ENCODE measurements around the gene CCR1. TPM values are rescaled to one million over a fixed set of nuclear protein-coding genes. Genes with fewer than 3 reads are reported as not detected.

The CCR1 gene
- total and polyA plus RNA-seq, 9 of the 15 experiments (the other 6 are each of a cell fraction or from before 2014, with no cell fraction given): not detected

GRCh38 chr3:46221391-46221790, 13.3 kb upstream of the CCR1 start:
- no peak for ATAC-seq
- intact Hi-C loops (cut with micrococcal nuclease) (no loop called here), in situ Hi-C loops (cut with MboI) (no loop called here)
- no peak overlapping the region for H2AFZ ChIP-seq (ENCODE audit: low read depth, low read length)
- no peak overlapping the region for H3K9ac ChIP-seq (ENCODE audit: insufficient read depth in 1 of 2, low read depth in 2 of 2, low read length in 2 of 2)
- BruUV-seq (replicated peaks): no TSS peak
- ChIA-PET POLR2A (no interaction called here), CTCF (ENCODE audit: low intra/inter-chr PET ratio) (no interaction called here)
- no peak overlapping the region for H3K4me3 ChIP-seq
- H3K79me2 ChIP-seq (ENCODE audit: control insufficient read depth, insufficient read depth, low read length): no peaks in the 10 kb centered on the region
- H3K27ac ChIP-seq (ENCODE audit: extremely low read depth, low read depth, low read length): no peak overlapping the region
- no peaks in the 10 kb centered on the region for H3K9me1 ChIP-seq (ENCODE audit: control insufficient read depth, insufficient read depth, low read length)
- no peak for FAIRE-seq
- no peaks in the 10 kb centered on the region for H3K9me3 ChIP-seq (replicated peaks; ENCODE audit: control insufficient read depth, insufficient read depth, low read depth, low read length)
- H3K4me1 ChIP-seq (replicated peaks in 1 of 2; ENCODE audit: control insufficient read depth in 2 of 2, insufficient read depth in 2 of 2, low read length in 2 of 2): no peaks in the 10 kb centered on the region
- no peaks in the 10 kb centered on the region; a peak in 1 of 5 replicates for H3K27me3 ChIP-seq (ENCODE audit: control insufficient read depth in 2 of 2, insufficient read depth in 2 of 2, low read length in 2 of 2)
- TF ChIP-seq PRPF4 (IDR thresholded peaks at IDR 0.05; ENCODE audit: insufficient read depth, low read depth, low read length, poor library complexity, severe bottlenecking) (no peak), SPI1 (IDR thresholded peaks at IDR 0.05; ENCODE audit: borderline replicate concordance, low read depth, low read length) (peak; percentile 86), SUPT5H (IDR thresholded peaks at IDR 0.05) (no peak)
- no peaks in the 10 kb centered on the region for H3K36me3 ChIP-seq (ENCODE audit: control insufficient read depth, insufficient read depth, low read length)
- WGBS (ENCODE audit: insufficient coverage, low coverage, missing lambda C conversion rate): 1% methylated on average over 4 of the region's 4 CpGs
- no peak overlapping the region for H3K4me2 ChIP-seq (ENCODE audit: insufficient read depth, low read length)
- no peaks in the 10 kb centered on the region for H4K20me1 ChIP-seq (replicated peaks; ENCODE audit: control insufficient read depth, insufficient read depth, low read length)
- no peak for DNase-seq (ENCODE audit: extremely low read depth in 1 of 4, low spot score in 3 of 4)

- H3K9me1 ChIP-seq (ENCODE audit: control insufficient read depth, insufficient read depth, low read length): no peaks in the 10 kb centered on the region
- no peaks in the 10 kb centered on the region; a peak in 1 of 5 replicates for H3K27me3 ChIP-seq (ENCODE audit: control insufficient read depth in 2 of 2, insufficient read depth in 2 of 2, low read length in 2 of 2)
- H4K20me1 ChIP-seq (replicated peaks; ENCODE audit: control insufficient read depth, insufficient read depth, low read length): no peaks in the 10 kb centered on the region
- H3K36me3 ChIP-seq (ENCODE audit: control insufficient read depth, insufficient read depth, low read length): no peaks in the 10 kb centered on the region
- H3K4me2 ChIP-seq (ENCODE audit: insufficient read depth, low read length): no peak overlapping the region
- CTCF ChIA-PET (ENCODE audit: low intra/inter-chr PET ratio): no interaction called here
- ATAC-seq (no peak), FAIRE-seq (no peak), DNase-seq (ENCODE audit: extremely low read depth in 1 of 4, low spot score in 3 of 4) (no peak)
- intact Hi-C loops (cut with micrococcal nuclease): no loop called here
- H3K9me3 ChIP-seq (replicated peaks; ENCODE audit: control insufficient read depth, insufficient read depth, low read depth, low read length): no peaks in the 10 kb centered on the region
- in situ Hi-C loops (cut with MboI): no loop called here
- no peak overlapping the region for H2AFZ ChIP-seq (ENCODE audit: low read depth, low read length)
- H3K4me1 ChIP-seq (replicated peaks in 1 of 2; ENCODE audit: control insufficient read depth in 2 of 2, insufficient read depth in 2 of 2, low read length in 2 of 2): no peaks in the 10 kb centered on the region
- WGBS (ENCODE audit: insufficient coverage, low coverage, missing lambda C conversion rate): 0% methylated on average over 2 of the region's 2 CpGs
- H3K27ac ChIP-seq (ENCODE audit: extremely low read depth, low read depth, low read length): no peak overlapping the region
- no peak for TF ChIP-seq RBM14 (IDR thresholded peaks at IDR 0.05; ENCODE audit: borderline replicate concordance, insufficient read depth, low read depth, low read length)
- TF ChIP-seq ATF3 (IDR thresholded peaks at IDR 0.05): peak; percentile 21; the same call in 1 of the 2 replicates
- no peak for TF ChIP-seq ATF3 (CRISPR knock-in tag; conservative IDR thresholded peaks at IDR 0.05)
- TF ChIP-seq PTBP1 (IDR thresholded peaks at IDR 0.05; ENCODE audit: low read depth, low read length): no peak
- TF ChIP-seq ZNF445 (CRISPR knock-in tag; IDR thresholded peaks at IDR 0.05; ENCODE audit: low read depth): no peak
- TF ChIP-seq ZNF24 (IDR thresholded peaks at IDR 0.05): no peak
- no peak overlapping the region for H3K4me3 ChIP-seq
- POLR2A ChIA-PET: no interaction called here
- BruUV-seq (replicated peaks): no TSS peak
- H3K79me2 ChIP-seq (ENCODE audit: control insufficient read depth, insufficient read depth, low read length): no peaks in the 10 kb centered on the region
- H3K9ac ChIP-seq (ENCODE audit: insufficient read depth in 1 of 2, low read depth in 2 of 2, low read length in 2 of 2): no peak overlapping the region
These were observed 10.1 kb upstream of the CCR1 start for GRCh38 chr3:46218196-46218709.

Data from K562 (cell line).